Transverse colon (tissue), 4 donors: Measurements from ENCODE around the gene HIF3A. TPM values are rescaled to one million over a fixed set of nuclear protein-coding genes. Genes with fewer than 3 reads are reported as not detected.

Source experiments
- DNase-seq: peaks from one replicate; pipeline ENCODE4 v3.0.0-alpha.2; 2019
- H3K27ac ChIP-seq, 4 donors: fragments of 200-600 bp; sonication (generic); 2 replicates each; pipeline ENCODE4 v1.5.1; 2016 to 2018; ENCODE audit warnings: inconsistent platforms in 4 of 4
- H3K27me3 ChIP-seq: fragments of 200-600 bp; sonication (generic); 2 replicates; pipeline ENCODE4 v1.5.1; 2017; ENCODE audit warnings: inconsistent platforms
- H3K36me3 ChIP-seq, 4 donors: fragments of 200-600 bp; sonication (generic); 2 replicates each; pipeline ENCODE4 v1.5.1; 2017 to 2019; ENCODE audit warnings: inconsistent platforms in 4 of 4
- H3K4me1 ChIP-seq, 4 donors: fragments of 200-600 bp; sonication (generic); 2 replicates each; pipeline ENCODE4 v1.5.1; 2017 to 2020; ENCODE audit warnings: inconsistent platforms in 4 of 4
- H3K4me3 ChIP-seq, 4 donors: fragments of 200-600 bp; sonication (generic); 1 replicate in 1 of 4; 2 replicates in 3 of 4; pipeline versions ENCODE4 v1.5.1 to v1.6.1; 2017 to 2019; ENCODE audit warnings: inconsistent platforms in 4 of 4
- H3K9me3 ChIP-seq, 2 donors: fragments of 200-600 bp; sonication (generic); 2 replicates each; pipeline ENCODE4 v1.5.1; 2017 to 2019; ENCODE audit warnings: inconsistent platforms in 2 of 2
- EP300 ChIP-seq: sonication (generic); formaldehyde crosslinking; IDR thresholded peaks from one replicate; pipeline ENCODE4 v1.6.1; 2017; ENCODE audit warnings: antibody characterized with exemption, low read depth
- POLR2A ChIP-seq: fragments of 450-650 bp; IDR thresholded peaks from one replicate; pipeline ENCODE4 v1.6.1; 2016; ENCODE audit warnings: antibody characterized with exemption, mild to moderate bottlenecking, moderate library complexity
- POLR2AphosphoS5 ChIP-seq, 3 donors: sonication (generic); formaldehyde crosslinking; IDR thresholded peaks; one replicate each; pipeline ENCODE4 v1.6.1; 2016; ENCODE audit warnings: antibody characterized with exemption in 3 of 3
- WGBS, 2 donors: methylation state at CpG; one replicate each; pipeline ENCODE4 v1.1.5; 2018; ENCODE audit warnings: low coverage in 1 of 2; 5-methylcytosine and 5-hydroxymethylcytosine counted together
- in situ Hi-C, 4 donors: fragments of 200-750 bp; cut with MboI; loops; one replicate each; pipeline versions ENCODE4 v1.15.0 to v1.15.1; 2017; ENCODE audit warnings: low sequenced_read_pairs in 3 of 4, low pct_ligation_motif_present in 1 of 4, low pct_unique_long_range_greater_than_20kb in 1 of 4
- intact Hi-C: fragments of 100-400 bp; cut with DNase I; formaldehyde crosslinking; loops from one replicate; pipeline ENCODE4 v1.15.1; 2023; ENCODE audit warnings: low total_unique reads
- total RNA-seq, 4 donors: library from RNA; depleted of rRNA; stranded (reverse); fragments of >200 nt; gene quantifications; one replicate each; pipeline ENCODE4 v1.1.0, GENCODE V29; 2016
- TF ChIP-seq, protein P1 (sequence below), 5 experiments: fragments of 200-600 bp in 3 of 5; fragments of 450-650 bp in 2 of 5; sonication (generic) in 3 of 5; IDR thresholded peaks; 1 replicate in 2 of 5; 2 replicates in 3 of 5; pipeline ENCODE4 v1.5.1; 2016 to 2017; ENCODE audit warnings: antibody characterized with exemption in 5 of 5, inconsistent platforms in 3 of 5, mild to moderate bottlenecking in 2 of 5, moderate library complexity in 1 of 5

The HIF3A gene
- total RNA-seq, 4 donors from 2014 or later, result 37.7 to 227 (median 97.5) TPM

DNA sequence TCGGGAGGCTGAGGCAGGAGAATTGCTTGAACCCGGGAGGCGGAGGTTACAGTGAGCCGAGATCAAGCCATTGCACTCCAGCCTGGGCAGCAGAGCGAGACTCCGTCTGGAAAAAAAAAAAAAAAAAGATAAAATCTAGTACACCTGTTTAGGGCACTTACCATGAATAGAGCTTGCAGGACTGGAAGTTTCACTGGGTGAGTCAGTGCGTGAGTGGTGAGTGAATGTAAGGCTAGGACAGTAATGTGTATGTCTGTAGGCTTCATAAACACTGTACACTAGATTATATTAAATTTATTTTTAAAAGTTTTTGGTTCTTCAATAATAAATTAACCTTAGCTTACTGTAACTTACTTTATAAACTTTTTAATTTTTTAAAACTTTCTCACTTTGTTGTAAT is 73.0 kb downstream of the HIF3A start:
- intact Hi-C loops (no loop called here), in situ Hi-C loops (no loop called here)
- Histone ChIP-seq H3K4me3 (no peak overlapping the region), H3K36me3 (no peaks in the 10 kb centered on the region), H3K9me3 (no peaks in the 10 kb centered on the region), H3K27me3 (no peaks in the 10 kb centered on the region), H3K4me1 (peaks cover 14 to 26% (median 22%) of the 10 kb centered on the region in 4 donors), H3K27ac (no peak overlapping the region)
- no peak for DNase-seq
- TF ChIP-seq EP300, result no peak
- TF ChIP-seq POLR2AphosphoS5 (IDR thresholded peaks at IDR 0.05), result no peak
- TF ChIP-seq POLR2A, result no peak
- TF ChIP-seq, protein P1, sequence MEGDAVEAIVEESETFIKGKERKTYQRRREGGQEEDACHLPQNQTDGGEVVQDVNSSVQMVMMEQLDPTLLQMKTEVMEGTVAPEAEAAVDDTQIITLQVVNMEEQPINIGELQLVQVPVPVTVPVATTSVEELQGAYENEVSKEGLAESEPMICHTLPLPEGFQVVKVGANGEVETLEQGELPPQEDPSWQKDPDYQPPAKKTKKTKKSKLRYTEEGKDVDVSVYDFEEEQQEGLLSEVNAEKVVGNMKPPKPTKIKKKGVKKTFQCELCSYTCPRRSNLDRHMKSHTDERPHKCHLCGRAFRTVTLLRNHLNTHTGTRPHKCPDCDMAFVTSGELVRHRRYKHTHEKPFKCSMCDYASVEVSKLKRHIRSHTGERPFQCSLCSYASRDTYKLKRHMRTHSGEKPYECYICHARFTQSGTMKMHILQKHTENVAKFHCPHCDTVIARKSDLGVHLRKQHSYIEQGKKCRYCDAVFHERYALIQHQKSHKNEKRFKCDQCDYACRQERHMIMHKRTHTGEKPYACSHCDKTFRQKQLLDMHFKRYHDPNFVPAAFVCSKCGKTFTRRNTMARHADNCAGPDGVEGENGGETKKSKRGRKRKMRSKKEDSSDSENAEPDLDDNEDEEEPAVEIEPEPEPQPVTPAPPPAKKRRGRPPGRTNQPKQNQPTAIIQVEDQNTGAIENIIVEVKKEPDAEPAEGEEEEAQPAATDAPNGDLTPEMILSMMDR (IDR thresholded peaks at IDR 0.05), result no peak
- WGBS, 2 donors, result 82 to 86% methylated on average over 6 to 7 of the region's 7 CpGs

DNA sequence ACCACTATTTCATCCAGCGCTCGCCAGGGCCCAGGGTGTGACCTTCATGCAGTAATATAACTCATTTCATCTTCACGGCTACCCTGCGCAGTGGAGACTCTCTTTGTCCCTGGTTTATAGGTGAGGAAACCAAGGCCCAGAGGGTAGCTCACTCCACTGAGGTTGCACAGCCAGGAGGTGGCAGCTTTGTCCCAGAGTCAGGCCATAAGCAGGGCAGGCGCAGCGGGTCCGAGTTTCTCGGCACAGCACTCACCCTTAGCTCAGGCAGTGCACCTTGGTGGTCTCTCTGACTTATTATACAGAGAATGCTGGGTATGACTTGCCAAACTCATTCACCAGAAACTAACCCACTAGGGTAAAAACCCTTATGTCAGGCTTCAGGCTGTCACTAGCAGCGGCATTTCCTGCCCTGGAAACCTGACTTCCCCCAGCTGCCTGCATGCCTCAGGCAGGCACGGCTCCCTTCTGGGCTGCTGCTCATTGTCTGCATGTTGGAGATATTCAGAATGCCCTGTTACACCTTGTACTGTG is 74.6 kb downstream of the HIF3A start:
- H3K4me3 ChIP-seq, result no peak overlapping the region
- no peak overlapping the region for H3K27ac ChIP-seq
- peaks cover 14 to 26% (median 22%) of the 10 kb centered on the region in 4 donors for H3K4me1 ChIP-seq
- 76% methylated on average over 10 of the region's 10 CpGs; no CpG with 5 or more reads in 1 of the 2 donors for WGBS, 2 donors
- intact Hi-C loops, result no loop called here
- DNase-seq, result no peak
- H3K9me3 ChIP-seq, result no peaks in the 10 kb centered on the region
- TF ChIP-seq POLR2AphosphoS5 (IDR thresholded peaks at IDR 0.05), result no peak
- TF ChIP-seq, protein P1 (IDR thresholded peaks at IDR 0.05), result no peak
- no peak for TF ChIP-seq EP300
- no peak for TF ChIP-seq POLR2A
- in situ Hi-C loops, result no loop called here
- H3K36me3 ChIP-seq, result peaks cover 0 to 5% (median under 1%) of the 10 kb centered on the region in 4 donors
- H3K27me3 ChIP-seq, result no peaks in the 10 kb centered on the region

DNA sequence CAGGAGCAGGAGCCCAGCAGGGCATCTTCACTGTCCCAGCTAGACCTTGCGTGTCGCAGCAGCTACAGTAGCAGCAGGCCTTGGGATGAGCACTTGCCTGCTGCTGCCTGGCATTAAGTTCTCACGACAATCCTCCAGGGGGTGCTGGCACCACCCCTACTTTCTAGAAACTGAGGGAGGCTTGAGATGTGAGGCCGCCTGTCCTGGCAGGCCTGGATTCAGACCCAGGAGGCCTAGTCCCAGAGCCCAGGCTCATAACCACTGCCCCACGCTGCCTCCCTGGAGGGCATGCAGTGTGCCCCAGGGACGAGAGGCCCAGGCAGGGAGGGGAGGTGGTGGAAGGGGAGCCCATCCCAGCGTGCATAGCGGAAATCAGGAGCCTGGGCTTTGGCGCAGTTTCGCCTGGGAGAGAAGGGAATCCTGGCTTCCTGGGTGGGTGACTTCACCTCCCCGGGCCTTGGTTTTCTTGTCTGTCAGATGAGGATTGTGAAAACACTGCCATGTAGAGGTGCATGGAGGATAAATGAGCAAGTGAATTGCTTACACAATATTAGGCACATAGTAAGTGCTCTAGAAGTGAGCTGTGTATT is 76.2 kb downstream of the HIF3A start:
- TF ChIP-seq POLR2A, result no peak
- TF ChIP-seq, protein P1 (IDR thresholded peaks at IDR 0.05), result peak in 2 of 5 experiments; percentile 10 to 17
- no peaks in the 10 kb centered on the region for H3K27me3 ChIP-seq
- no peak for DNase-seq
- H3K4me3 ChIP-seq, result no peak overlapping the region
- in situ Hi-C loops (no loop called here), intact Hi-C loops (no loop called here)
- peak overlapping the region; percentile 70 to 84 (median 78) for H3K27ac ChIP-seq
- peaks cover 0 to 13% (median 6%) of the 10 kb centered on the region in 4 donors for H3K36me3 ChIP-seq
- H3K9me3 ChIP-seq, result no peaks in the 10 kb centered on the region
- 85 to 100% methylated on average over 1 to 11 of the region's 11 CpGs for WGBS, 2 donors
- H3K4me1 ChIP-seq, result peaks cover 18 to 35% (median 25%) of the 10 kb centered on the region in 4 donors

DNA sequence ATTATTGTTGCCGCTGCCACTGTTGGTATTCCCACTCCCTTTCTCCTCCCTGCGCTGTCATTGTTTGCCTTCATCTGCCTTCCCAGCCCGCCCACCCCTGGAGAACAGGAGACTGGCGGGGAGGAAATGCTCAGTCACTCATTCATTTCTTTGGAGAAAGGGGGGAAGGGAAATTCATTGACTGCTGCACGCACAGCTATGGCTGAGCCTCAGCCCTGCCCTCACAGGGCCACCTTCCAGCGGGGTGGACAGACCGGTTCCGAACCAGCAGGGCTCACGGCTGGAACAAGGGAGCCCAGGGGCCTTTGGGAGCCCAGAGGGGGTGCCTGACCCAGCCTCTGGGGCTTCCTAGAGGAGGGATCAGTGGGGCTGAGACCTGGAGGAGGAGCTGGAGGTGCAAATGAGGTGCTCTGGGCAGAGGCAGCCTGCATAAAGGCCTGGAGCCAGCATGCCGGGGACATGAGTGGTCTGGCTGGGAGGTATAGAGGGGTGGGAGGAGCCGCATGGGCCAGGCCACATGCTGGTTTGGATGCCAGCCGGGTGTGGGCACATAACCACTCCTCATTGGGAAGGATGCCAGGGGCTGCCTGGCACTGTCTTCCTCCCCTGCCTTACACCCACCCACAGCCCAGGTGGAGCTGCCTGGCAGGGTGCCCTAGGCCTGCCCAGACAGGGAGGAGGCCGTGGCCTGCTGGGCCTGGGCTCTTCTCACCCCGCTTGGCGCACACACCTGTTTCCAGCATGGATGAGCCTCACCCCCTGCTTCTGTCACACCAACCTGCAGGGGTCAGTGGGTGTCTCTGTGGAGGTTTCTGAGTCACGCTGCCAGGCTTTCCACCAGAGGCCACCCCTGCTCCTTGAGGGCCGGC is 76.9 kb downstream of the HIF3A start:
- Histone ChIP-seq H3K36me3 (peaks cover 0 to 13% (median 6%) of the 10 kb centered on the region in 4 donors), H3K27me3 (no peaks in the 10 kb centered on the region), H3K9me3 (no peaks in the 10 kb centered on the region), H3K27ac (peak overlapping the region; percentile 70 to 84 (median 78)), H3K4me1 (peaks cover 24 to 35% (median 30%) of the 10 kb centered on the region in 4 donors), H3K4me3 (no peak overlapping the region)
- in situ Hi-C loops, result no loop called here
- WGBS, 2 donors, result 51% methylated on average over 16 of the region's 17 CpGs; no CpG with 5 or more reads in 1 of the 2 donors
- TF ChIP-seq, protein P1 (IDR thresholded peaks at IDR 0.05), result no peak
- TF ChIP-seq POLR2AphosphoS5 (IDR thresholded peaks at IDR 0.05), result peak in 2 of 3 donors; percentile 30 to 61
- intact Hi-C loops, result no loop called here
- DNase-seq, result peak; percentile 94
